ENCODE results near the gene GLRA3. TPM values are rescaled to one million over a fixed set of nuclear protein-coding genes. Genes with fewer than 3 reads are reported as not detected.

GLRA3 gene
- total RNA-seq, 1 donor from 2014 or later = not detected

DNA sequence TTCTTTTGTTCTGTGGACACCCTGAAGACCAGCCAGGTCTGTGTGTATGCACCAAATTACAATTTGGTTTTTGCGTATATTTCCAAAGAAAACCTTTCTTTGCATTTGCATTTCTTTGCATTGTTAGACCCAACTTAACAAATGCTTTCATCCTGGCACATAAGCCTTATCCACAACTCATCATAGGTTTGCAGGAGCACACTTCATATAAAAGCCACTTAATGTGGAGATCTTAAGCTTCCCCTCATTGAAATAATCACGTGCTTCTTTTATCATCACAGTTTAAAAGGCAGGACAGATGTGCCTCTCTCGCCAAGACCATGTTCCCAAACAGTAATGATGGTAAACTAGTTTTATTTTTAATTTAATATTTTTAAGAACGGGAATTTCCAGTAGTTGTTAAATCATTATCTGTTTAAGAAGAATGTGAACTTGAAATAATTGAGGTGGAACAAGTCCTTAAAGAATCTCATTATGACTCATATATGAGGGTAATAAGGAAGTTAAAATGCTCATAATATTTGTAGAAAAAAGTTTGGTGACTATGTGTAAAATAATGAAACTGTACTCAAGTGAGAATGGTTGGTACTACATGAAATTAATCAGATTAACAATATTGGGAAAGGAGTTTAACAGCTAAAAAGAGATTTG is 65.5 kb downstream of the GLRA3 start:
- H3K9me3 ChIP-seq = no peaks in the 10 kb centered on the region
- H3K27me3 ChIP-seq = no peaks in the 10 kb centered on the region
- intact Hi-C loops (cut with DNase I) = no loop called here
- DNase-seq (ENCODE audit: extremely low spot score in 2 of 2) = no peak
- H3K4me1 ChIP-seq = no peaks in the 10 kb centered on the region
- no peak overlapping the region for H3K27ac ChIP-seq
- no peak overlapping the region for H3K4me3 ChIP-seq
- no peak for TF ChIP-seq POLR2AphosphoS5 (IDR thresholded peaks at IDR 0.05; ENCODE audit: insufficient read depth in 1 of 2, low read depth in 1 of 2)
- TF ChIP-seq POLR2A (IDR thresholded peaks at IDR 0.05) = no peak
- TF ChIP-seq, protein P1, sequence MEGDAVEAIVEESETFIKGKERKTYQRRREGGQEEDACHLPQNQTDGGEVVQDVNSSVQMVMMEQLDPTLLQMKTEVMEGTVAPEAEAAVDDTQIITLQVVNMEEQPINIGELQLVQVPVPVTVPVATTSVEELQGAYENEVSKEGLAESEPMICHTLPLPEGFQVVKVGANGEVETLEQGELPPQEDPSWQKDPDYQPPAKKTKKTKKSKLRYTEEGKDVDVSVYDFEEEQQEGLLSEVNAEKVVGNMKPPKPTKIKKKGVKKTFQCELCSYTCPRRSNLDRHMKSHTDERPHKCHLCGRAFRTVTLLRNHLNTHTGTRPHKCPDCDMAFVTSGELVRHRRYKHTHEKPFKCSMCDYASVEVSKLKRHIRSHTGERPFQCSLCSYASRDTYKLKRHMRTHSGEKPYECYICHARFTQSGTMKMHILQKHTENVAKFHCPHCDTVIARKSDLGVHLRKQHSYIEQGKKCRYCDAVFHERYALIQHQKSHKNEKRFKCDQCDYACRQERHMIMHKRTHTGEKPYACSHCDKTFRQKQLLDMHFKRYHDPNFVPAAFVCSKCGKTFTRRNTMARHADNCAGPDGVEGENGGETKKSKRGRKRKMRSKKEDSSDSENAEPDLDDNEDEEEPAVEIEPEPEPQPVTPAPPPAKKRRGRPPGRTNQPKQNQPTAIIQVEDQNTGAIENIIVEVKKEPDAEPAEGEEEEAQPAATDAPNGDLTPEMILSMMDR (IDR thresholded peaks at IDR 0.05) = no peak
- H3K36me3 ChIP-seq = no peaks in the 10 kb centered on the region

DNA sequence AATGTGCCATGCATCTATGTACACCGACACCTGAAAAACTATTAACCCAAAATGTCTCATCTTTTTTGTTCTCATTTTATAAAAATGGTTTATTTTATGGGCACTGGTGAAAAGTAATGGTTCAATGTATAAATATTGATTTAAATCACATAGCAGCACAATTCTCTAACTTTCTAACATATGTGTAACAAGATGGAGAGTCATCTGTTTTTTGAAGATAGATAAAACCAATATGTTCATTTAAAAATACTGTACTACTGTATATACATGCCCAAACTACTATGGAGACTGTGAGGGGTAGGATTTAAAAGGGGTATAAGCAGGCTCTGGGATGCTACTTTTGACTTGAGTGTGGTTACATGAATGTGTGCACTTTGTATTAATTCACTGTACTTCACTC is 67.6 kb downstream of the GLRA3 start:
- no peaks in the 10 kb centered on the region for H3K36me3 ChIP-seq
- intact Hi-C loops (cut with DNase I) = no loop called here
- H3K4me3 ChIP-seq = no peak overlapping the region
- no peaks in the 10 kb centered on the region for H3K4me1 ChIP-seq
- H3K9me3 ChIP-seq = no peaks in the 10 kb centered on the region
- no peaks in the 10 kb centered on the region for H3K27me3 ChIP-seq
- no peak for TF ChIP-seq POLR2A (IDR thresholded peaks at IDR 0.05)
- TF ChIP-seq POLR2AphosphoS5 (IDR thresholded peaks at IDR 0.05; ENCODE audit: insufficient read depth in 1 of 2, low read depth in 1 of 2) = no peak
- TF ChIP-seq, protein P1 (IDR thresholded peaks at IDR 0.05) = no peak
- no peak overlapping the region for H3K27ac ChIP-seq
- no peak for DNase-seq (ENCODE audit: extremely low spot score in 2 of 2)

DNA sequence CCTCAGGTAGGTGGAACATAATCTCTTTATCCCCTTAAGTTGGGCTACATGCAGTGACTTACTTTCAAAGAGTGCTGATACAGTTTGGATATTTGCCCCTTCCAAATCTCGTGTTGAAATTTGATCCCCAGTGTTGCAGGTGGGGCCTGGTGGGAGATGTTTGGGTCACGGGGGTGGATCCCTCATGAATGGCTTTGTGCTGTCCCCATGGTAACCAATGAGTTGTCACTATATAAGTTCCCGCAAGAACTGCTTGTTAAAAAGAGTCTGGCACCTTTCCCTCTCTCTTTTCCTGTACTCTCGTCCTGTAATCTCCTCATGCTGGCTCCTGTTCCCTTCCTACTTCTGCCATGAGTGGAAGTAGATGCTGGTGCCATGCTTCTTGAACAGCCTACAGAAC is 71.3 kb downstream of the GLRA3 start:
- H3K36me3 ChIP-seq = no peaks in the 10 kb centered on the region
- no peaks in the 10 kb centered on the region for H3K9me3 ChIP-seq
- no peak for DNase-seq (ENCODE audit: extremely low spot score in 2 of 2)
- TF ChIP-seq POLR2AphosphoS5 (IDR thresholded peaks at IDR 0.05; ENCODE audit: insufficient read depth in 1 of 2, low read depth in 1 of 2) (no peak), POLR2A (IDR thresholded peaks at IDR 0.05) (no peak)
- TF ChIP-seq, protein P1 (IDR thresholded peaks at IDR 0.05) = no peak
- no peak overlapping the region for H3K4me3 ChIP-seq
- intact Hi-C loops (cut with DNase I) = no loop called here
- H3K27ac ChIP-seq = no peak overlapping the region
- no peaks in the 10 kb centered on the region for H3K27me3 ChIP-seq
- no peaks in the 10 kb centered on the region for H3K4me1 ChIP-seq

DNA sequence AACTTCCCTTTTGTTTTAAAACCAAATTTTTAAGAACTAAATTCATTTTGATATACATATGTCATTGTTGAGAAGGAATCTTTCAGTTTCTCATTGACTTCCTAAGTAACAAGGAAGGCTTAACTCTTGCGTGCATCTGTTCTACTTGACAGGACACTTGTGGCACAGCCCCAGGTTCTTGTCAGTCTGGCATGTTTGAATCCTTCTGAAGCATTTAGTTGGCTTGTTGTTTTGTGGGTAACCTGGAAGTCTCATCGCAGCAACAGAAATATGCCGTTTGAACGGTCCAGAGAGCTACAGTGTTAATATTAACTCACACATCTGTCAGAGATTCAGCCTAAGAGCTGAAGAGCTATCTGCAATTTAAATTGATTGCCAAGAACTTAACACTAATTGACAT is 76.0 kb downstream of the GLRA3 start:
- no peaks in the 10 kb centered on the region for H3K4me1 ChIP-seq
- TF ChIP-seq POLR2A (IDR thresholded peaks at IDR 0.05) (no peak), POLR2AphosphoS5 (IDR thresholded peaks at IDR 0.05; ENCODE audit: insufficient read depth in 1 of 2, low read depth in 1 of 2) (no peak)
- TF ChIP-seq, protein P1 (IDR thresholded peaks at IDR 0.05) = no peak
- no peaks in the 10 kb centered on the region for H3K27me3 ChIP-seq
- intact Hi-C loops (cut with DNase I) = no loop called here
- H3K27ac ChIP-seq = no peak overlapping the region
- no peak for DNase-seq (ENCODE audit: extremely low spot score in 2 of 2)
- H3K9me3 ChIP-seq = no peaks in the 10 kb centered on the region
- H3K4me3 ChIP-seq = no peak overlapping the region
- no peaks in the 10 kb centered on the region for H3K36me3 ChIP-seq

DNA sequence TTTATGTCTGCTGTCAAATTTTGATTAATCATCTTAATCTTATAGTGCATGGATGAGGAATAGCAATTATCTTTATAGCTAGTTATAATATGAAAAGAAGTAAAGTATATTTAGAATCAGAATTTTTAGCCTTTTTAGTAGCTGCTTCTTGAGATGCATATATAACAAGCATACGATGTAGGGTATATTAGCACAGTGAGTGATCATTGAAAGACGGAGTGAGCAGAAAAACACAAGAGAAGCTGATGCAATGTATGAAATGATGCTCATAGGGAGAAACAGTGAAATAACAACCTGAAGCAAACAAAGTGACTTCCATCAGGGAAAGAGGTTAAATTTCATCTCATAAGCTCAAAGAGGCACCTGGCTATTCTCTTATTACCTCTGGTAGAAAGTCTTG is 77.0 kb downstream of the GLRA3 start:
- TF ChIP-seq POLR2AphosphoS5 (IDR thresholded peaks at IDR 0.05; ENCODE audit: insufficient read depth in 1 of 2, low read depth in 1 of 2) (no peak), POLR2A (IDR thresholded peaks at IDR 0.05) (no peak)
- TF ChIP-seq, protein P1 (IDR thresholded peaks at IDR 0.05) = no peak
- H3K4me3 ChIP-seq = no peak overlapping the region
- intact Hi-C loops (cut with DNase I) = no loop called here
- no peaks in the 10 kb centered on the region for H3K9me3 ChIP-seq
- H3K27me3 ChIP-seq = no peaks in the 10 kb centered on the region
- no peak for DNase-seq (ENCODE audit: extremely low spot score in 2 of 2)
- H3K36me3 ChIP-seq = no peaks in the 10 kb centered on the region
- H3K4me1 ChIP-seq = no peaks in the 10 kb centered on the region
- no peak overlapping the region for H3K27ac ChIP-seq

All from vagina (tissue), 2 donors.